HG02852 (cell line): ENCODE results near the gene AHNAK2.

Experiments used
- ATAC-seq: cut with Tn5 transposase; IDR thresholded peaks from one replicate; pipeline ENCODE4 v1.9.1; 2021; ENCODE audit warnings: mild to moderate bottlenecking, moderate library complexity; ENCODE audit not compliant: unreplicated experiment

AHNAK2 gene

GRCh38 chr14:104887623-104888488 lies 90.3 kb downstream of the AHNAK2 start:
- no peak for ATAC-seq
